Activated effector memory CD4-positive, alpha-beta T cell treated with anti-CD3 and anti-CD28 coated beads, Interleukin-2, amount 50 U/mL, for 16 hours (primary cell): Measurements from ENCODE around the gene PRR12.

ENCODE experiments used
- DNase-seq: peaks from one replicate; pipeline ENCODE4 v3.0.0-alpha.2; 2020

Gene PRR12

DNA sequence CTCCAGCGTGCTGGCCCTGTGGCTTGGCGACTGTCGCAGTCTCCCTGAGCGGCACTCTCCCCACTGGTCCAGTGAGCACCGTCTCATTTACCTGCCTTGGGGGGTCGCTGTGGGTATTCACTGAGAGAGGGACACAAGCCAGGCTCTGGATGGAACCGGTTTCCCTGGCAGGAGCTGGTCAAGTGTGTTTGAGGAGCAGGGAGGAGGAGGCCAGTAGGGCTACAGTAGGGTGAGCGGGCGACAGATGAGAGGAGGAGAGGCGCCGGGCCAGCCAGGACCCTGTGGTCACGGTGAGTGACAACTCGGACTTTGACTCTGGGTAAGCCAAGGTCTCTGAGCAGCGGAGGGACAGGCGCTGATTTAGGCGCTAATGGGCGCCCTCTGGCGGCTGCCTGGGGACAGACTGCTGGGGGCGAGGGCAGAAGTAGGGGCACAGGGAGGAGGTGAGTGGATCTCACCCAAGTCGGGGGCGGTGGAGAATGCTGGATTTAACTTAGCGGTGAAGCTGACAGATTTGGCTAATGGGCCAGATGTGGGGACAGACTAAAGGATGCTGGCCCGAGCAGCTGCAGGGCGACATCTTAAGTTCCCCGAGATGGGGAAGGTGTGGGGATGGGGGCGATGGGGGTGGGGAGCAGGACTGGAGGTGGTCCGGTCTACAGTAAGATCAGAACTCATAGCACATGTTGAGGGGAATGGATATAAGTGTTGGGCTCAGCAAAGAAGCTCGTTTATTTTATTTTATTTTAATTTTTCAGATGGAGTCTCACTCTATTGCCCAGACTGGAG lies 81.3 kb downstream of the PRR12 start:
- peak; percentile 93 for DNase-seq
